Esophagus muscularis mucosa (tissue), 4 donors: ENCODE results near the gene GPX1. TPM values are rescaled to one million over a fixed set of nuclear protein-coding genes. Genes with fewer than 3 reads are reported as not detected.
A peak's percentile ranks its signal among the peaks of the same experiment; 100 is the strongest.

ENCODE experiments used
- DNase-seq: peaks from one replicate; pipeline ENCODE4 v3.0.0-alpha.2; 2017; ENCODE audit errors: extremely low spot score
- H3K27ac ChIP-seq, 4 donors: fragments of 200-600 bp; sonication (generic); replicated peaks in 1 of 4; 1 replicate in 3 of 4; 2 replicates in 1 of 4; pipeline ENCODE4 v1.5.1; 2016 to 2019; ENCODE audit warnings: mild to moderate bottlenecking in 1 of 4
- H3K27me3 ChIP-seq, 4 donors: fragments of 200-600 bp; sonication (generic); one replicate each; pipeline versions ENCODE4 v1.5.1 to v1.6.0; 2016 to 2019
- H3K36me3 ChIP-seq, 4 donors: fragments of 200-600 bp; sonication (generic); one replicate each; pipeline ENCODE4 v1.5.1; 2016 to 2019
- H3K4me1 ChIP-seq, 4 donors: fragments of 200-600 bp; sonication (generic); one replicate each; pipeline ENCODE4 v1.5.1; 2016 to 2019
- H3K4me3 ChIP-seq, 4 donors: fragments of 200-600 bp; sonication (generic); 1 replicate in 2 of 4; 2 replicates in 2 of 4; pipeline ENCODE4 v1.5.1; 2016 to 2019; ENCODE audit warnings: mild to moderate bottlenecking in 4 of 4, moderate library complexity in 1 of 4
- H3K9me3 ChIP-seq, 4 donors: fragments of 200-600 bp; sonication (generic); 1 replicate in 3 of 4; 2 replicates in 1 of 4; pipeline ENCODE4 v1.5.1; 2016 to 2019
- CTCF ChIP-seq, 3 experiments: fragments of 200-600 bp in 2 of 3; fragments of 450-650 bp in 1 of 3; sonication (generic) in 2 of 3; IDR thresholded peaks; one replicate each; pipeline ENCODE4 v1.5.1; 2017 to 2019; ENCODE audit warnings: antibody characterized with exemption in 3 of 3, mild to moderate bottlenecking in 2 of 3, moderate library complexity in 1 of 3
- EP300 ChIP-seq: sonication (generic); formaldehyde crosslinking; IDR thresholded peaks from one replicate; pipeline ENCODE4 v1.6.1; 2017; ENCODE audit warnings: antibody characterized with exemption
- POLR2A ChIP-seq: fragments of 450-650 bp; IDR thresholded peaks from one replicate; pipeline ENCODE4 v1.6.1; 2017; ENCODE audit warnings: antibody characterized with exemption, moderate library complexity, mild to moderate bottlenecking, low read depth
- POLR2AphosphoS5 ChIP-seq, 2 donors: sonication (generic); formaldehyde crosslinking; IDR thresholded peaks; one replicate each; pipeline ENCODE4 v1.6.1; 2017; ENCODE audit warnings: antibody characterized with exemption in 2 of 2
- WGBS: methylation state at CpG from one replicate; pipeline ENCODE4 v1.1.5; 2018; 5-methylcytosine and 5-hydroxymethylcytosine counted together
- intact Hi-C: fragments of 100-400 bp; cut with DNase I; formaldehyde crosslinking; loops from one replicate; pipeline ENCODE4 v1.15.1; 2023
- total RNA-seq, 4 donors: library from RNA; depleted of rRNA; stranded (reverse); fragments of >200 nt; gene quantifications; one replicate each; pipeline versions ENCODE4 v1.1.0 to v1.2.1, GENCODE V29; 2016

The GPX1 gene
- total RNA-seq, 4 donors from 2014 or later = 154 to 295 (median 226) TPM

- no peak for DNase-seq
- Histone ChIP-seq H3K4me1 (peaks cover 39 to 94% (median 89%) of the 10 kb centered on the region in 4 donors), H3K27ac (no peak overlapping the region), H3K36me3 (no peaks in the 10 kb centered on the region), H3K27me3 (no peaks in the 10 kb centered on the region), H3K9me3 (no peaks in the 10 kb centered on the region), H3K4me3 (no peak overlapping the region)
- intact Hi-C loops = no loop called here
- WGBS = 93% methylated on average over 2 of the region's 2 CpGs
- TF ChIP-seq CTCF (IDR thresholded peaks at IDR 0.05) (no peak), POLR2AphosphoS5 (IDR thresholded peaks at IDR 0.05) (no peak), POLR2A (no peak), EP300 (no peak)
Measured at GRCh38 chr3:49387721-49388120, 29.6 kb upstream of the GPX1 start.

GRCh38 chr3:49386056-49386756, 28.1 kb upstream of the GPX1 start:
- peaks cover 29 to 92% (median 80%) of the 10 kb centered on the region in 4 donors for H3K4me1 ChIP-seq
- no peaks in the 10 kb centered on the region for H3K27me3 ChIP-seq
- H3K27ac ChIP-seq = peak overlapping the region in 1 of 4 donors; percentile 33
- H3K36me3 ChIP-seq = no peaks in the 10 kb centered on the region
- TF ChIP-seq EP300 (no peak), POLR2A (no peak), CTCF (IDR thresholded peaks at IDR 0.05) (no peak), POLR2AphosphoS5 (IDR thresholded peaks at IDR 0.05) (no peak)
- no peak overlapping the region for H3K4me3 ChIP-seq
- WGBS = 74% methylated on average over 11 of the region's 11 CpGs
- DNase-seq = no peak
- intact Hi-C loops = no loop called here
- H3K9me3 ChIP-seq = no peaks in the 10 kb centered on the region

- Histone ChIP-seq H3K4me3 (no peak overlapping the region), H3K4me1 (peaks cover 23 to 90% (median 75%) of the 10 kb centered on the region in 4 donors), H3K27me3 (no peaks in the 10 kb centered on the region), H3K36me3 (no peaks in the 10 kb centered on the region), H3K27ac (no peak overlapping the region), H3K9me3 (no peaks in the 10 kb centered on the region)
- no peak for DNase-seq
- intact Hi-C loops = no loop called here
- 94% methylated on average over 1 of the region's 1 CpG for WGBS
- TF ChIP-seq POLR2A (no peak), POLR2AphosphoS5 (IDR thresholded peaks at IDR 0.05) (no peak), EP300 (no peak), CTCF (IDR thresholded peaks at IDR 0.05) (no peak)
Measured at GRCh38 chr3:49385617-49386016, 27.5 kb upstream of the GPX1 start.

- 73% methylated on average over 5 of the region's 5 CpGs for WGBS
Measured at GRCh38 chr3:49383387-49383786, 25.2 kb upstream of the GPX1 start.

More at GRCh38 chr3:49383387-49383786, 25.2 kb upstream of the GPX1 start:
- TF ChIP-seq CTCF (IDR thresholded peaks at IDR 0.05) (no peak), POLR2A (no peak), POLR2AphosphoS5 (IDR thresholded peaks at IDR 0.05) (no peak), EP300 (no peak)
- H3K36me3 ChIP-seq = no peaks in the 10 kb centered on the region
- no peaks in the 10 kb centered on the region for H3K9me3 ChIP-seq
- no peak overlapping the region for H3K27ac ChIP-seq
- intact Hi-C loops = no loop called here
- H3K4me1 ChIP-seq = peaks cover 14 to 87% (median 74%) of the 10 kb centered on the region in 4 donors
- H3K27me3 ChIP-seq = no peaks in the 10 kb centered on the region
- no peak for DNase-seq
- H3K4me3 ChIP-seq = no peak overlapping the region
